GM13977 (cell line): ENCODE results near the gene SBDS.
A peak's percentile ranks its signal among the peaks of the same experiment; 100 is the strongest.
"Not testable (repeated sequence)": the region's sequence is repeated elsewhere in the genome, so short reads cannot be mapped to it uniquely, and the experiment has no call there.

Source experiments
- DNase-seq: peaks from one replicate; pipeline ENCODE4 v3.0.0; 2012; ENCODE audit warnings: low spot score
- in situ Hi-C: fragments of 300-500 bp; cut with MboI; formaldehyde crosslinking; loops from one replicate; pipeline ENCODE4 v1.12.0; 2022; ENCODE audit warnings: low sequenced_read_pairs, low pct_unique_long_range_greater_than_20kb, mixed read lengths, inconsistent platforms; ENCODE audit not compliant: unreplicated experiment
- TF ChIP-seq, protein P1 (sequence below): IDR thresholded peaks from 2 replicates; pipeline ENCODE4 v1.5.1; 2012; ENCODE audit warnings: mild to moderate bottlenecking, control low read depth; ENCODE audit not compliant: insufficient read depth; ENCODE audit errors: extremely low read depth, missing control alignments

The SBDS gene

GRCh38 chr7:66995050-66995776 is at the start of gene SBDS:
SBDS (minus strand) TSS chr7:66995586; CDS start chr7:66995417, 169 bp downstream.
- TF ChIP-seq, protein P1, sequence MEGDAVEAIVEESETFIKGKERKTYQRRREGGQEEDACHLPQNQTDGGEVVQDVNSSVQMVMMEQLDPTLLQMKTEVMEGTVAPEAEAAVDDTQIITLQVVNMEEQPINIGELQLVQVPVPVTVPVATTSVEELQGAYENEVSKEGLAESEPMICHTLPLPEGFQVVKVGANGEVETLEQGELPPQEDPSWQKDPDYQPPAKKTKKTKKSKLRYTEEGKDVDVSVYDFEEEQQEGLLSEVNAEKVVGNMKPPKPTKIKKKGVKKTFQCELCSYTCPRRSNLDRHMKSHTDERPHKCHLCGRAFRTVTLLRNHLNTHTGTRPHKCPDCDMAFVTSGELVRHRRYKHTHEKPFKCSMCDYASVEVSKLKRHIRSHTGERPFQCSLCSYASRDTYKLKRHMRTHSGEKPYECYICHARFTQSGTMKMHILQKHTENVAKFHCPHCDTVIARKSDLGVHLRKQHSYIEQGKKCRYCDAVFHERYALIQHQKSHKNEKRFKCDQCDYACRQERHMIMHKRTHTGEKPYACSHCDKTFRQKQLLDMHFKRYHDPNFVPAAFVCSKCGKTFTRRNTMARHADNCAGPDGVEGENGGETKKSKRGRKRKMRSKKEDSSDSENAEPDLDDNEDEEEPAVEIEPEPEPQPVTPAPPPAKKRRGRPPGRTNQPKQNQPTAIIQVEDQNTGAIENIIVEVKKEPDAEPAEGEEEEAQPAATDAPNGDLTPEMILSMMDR = peak; percentile 18
- DNase-seq = peak; percentile 68
- in situ Hi-C loops = not testable (repeated sequence)

GRCh38 chr7:67043559-67043930 is 48.2 kb upstream of the SBDS start:
- not testable (repeated sequence) for DNase-seq
- in situ Hi-C loops = loop anchor here (25.0 kb wide), 1 partner anchor 269 kb away; no protein-coding TSS in a partner anchor

DNA sequence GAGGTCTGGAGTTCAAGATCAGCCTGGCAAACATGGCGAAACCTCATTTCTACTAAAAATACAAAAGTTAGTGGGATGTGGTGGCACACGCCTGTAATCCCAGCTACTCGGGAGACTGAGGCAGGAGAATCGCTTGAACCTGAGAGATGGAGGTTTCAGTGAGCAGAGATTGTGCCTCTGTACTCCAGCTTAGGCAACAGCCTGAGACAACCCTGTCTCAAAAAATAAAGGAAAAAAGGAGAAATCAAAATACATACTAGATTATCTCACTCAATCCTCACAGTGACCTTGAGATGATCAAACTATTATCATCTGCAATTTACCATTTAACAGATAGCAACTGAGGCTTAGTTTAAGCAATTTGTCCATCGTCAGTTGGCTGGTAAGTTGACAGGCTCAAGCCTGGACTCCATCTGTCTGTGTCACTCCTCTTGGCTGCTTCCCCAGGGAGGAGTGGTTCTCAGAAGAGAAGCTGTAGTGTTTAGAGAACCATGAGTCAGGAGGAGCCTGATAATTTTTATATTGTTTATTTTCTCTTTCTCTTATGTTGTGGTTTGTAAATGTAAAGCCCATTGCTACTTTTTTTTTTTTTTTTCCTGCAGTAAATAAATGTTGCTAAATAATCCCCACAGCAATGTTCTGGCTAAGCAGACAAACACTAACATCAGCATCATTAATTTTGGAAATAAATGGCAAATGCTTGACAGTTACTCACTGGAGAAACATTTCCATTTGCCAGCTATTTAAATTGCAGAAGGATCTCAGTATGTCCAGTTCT is 47.6 kb upstream of the SBDS start:
- in situ Hi-C loops = loop anchor here (25.0 kb wide), 1 partner anchor 269 kb away; no protein-coding TSS in a partner anchor
- not testable (repeated sequence) for DNase-seq

- in situ Hi-C loops = loop anchor here (25.0 kb wide), 1 partner anchor 271 kb away; no protein-coding TSS in a partner anchor
- not testable (repeated sequence) for DNase-seq
- TF ChIP-seq, protein P1 = peak; percentile 21
Observed at GRCh38 chr7:67040832-67041231, 45.4 kb upstream of the SBDS start.

GRCh38 chr7:67036432-67037395 is 41.3 kb upstream of the SBDS start:
- in situ Hi-C loops = loop anchor here (25.0 kb wide), 1 partner anchor 276 kb away; no protein-coding TSS in a partner anchor
- not testable (repeated sequence) for DNase-seq

DNA sequence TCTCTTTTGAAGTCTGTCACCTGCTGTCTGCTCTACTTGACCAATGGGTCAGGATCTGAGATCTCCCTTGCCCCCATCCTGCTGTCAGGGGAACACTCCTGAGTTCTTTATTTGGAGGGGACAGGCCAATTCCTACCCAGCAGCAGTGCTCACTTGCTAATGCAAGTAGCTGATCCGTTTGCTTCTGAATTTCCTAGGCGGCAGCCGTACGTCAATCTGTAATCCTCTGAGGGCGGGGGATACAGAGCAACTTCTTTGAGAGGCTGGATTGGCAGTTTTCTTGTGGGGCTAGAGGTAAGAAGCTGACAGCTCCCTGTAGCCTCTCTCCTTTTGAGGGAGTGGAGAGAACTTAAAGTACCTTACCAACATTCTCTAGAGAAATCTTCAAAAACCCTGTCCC is 37.9 kb upstream of the SBDS start:
- TF ChIP-seq, protein P1 = no peak
- in situ Hi-C loops = loop anchor here (25.0 kb wide), 1 partner anchor 279 kb away; no protein-coding TSS in a partner anchor
- DNase-seq = no peak

GRCh38 chr7:67031685-67032084 is 36.3 kb upstream of the SBDS start:
- in situ Hi-C loops = loop anchor here (25.0 kb wide), 1 partner anchor 281 kb away; no protein-coding TSS in a partner anchor

GRCh38 chr7:67025459-67025858 is 30.1 kb upstream of the SBDS start:
- in situ Hi-C loops = loop anchor here (25.0 kb wide), 1 partner anchor 287 kb away; no protein-coding TSS in a partner anchor
- DNase-seq = not testable (repeated sequence)

More at GRCh38 chr7:67031685-67032084, 36.3 kb upstream of the SBDS start:
- not testable (repeated sequence) for DNase-seq
